Endometrium (tissue), 2 donors: ENCODE data around the gene ASPG.

Experiments used
- FAIRE-seq: peaks from 2 replicates; lab custom pipeline; 2012; peaks lifted over from hg19 to GRCh38; lab: Jason Lieb, UNC
- donor health status: control.
- donor health status: control.

Gene ASPG

GRCh38 chr14:104117341-104118005 is 32.0 kb downstream of the ASPG start:
- no peak for FAIRE-seq

- no peak for FAIRE-seq
Observed at GRCh38 chr14:104118006-104118844, 32.7 kb downstream of the ASPG start.

GRCh38 chr14:104119119-104119487 is 33.6 kb downstream of the ASPG start:
- FAIRE-seq: no peak

- FAIRE-seq: no peak
Observed at GRCh38 chr14:104119488-104120251, 34.2 kb downstream of the ASPG start.

- FAIRE-seq: no peak
Observed at GRCh38 chr14:104120281-104120741, 34.8 kb downstream of the ASPG start.

GRCh38 chr14:104121142-104121541 is 35.6 kb downstream of the ASPG start:
- no peak for FAIRE-seq

- no peak for FAIRE-seq
Observed at GRCh38 chr14:104123879-104124278, 38.4 kb downstream of the ASPG start.

GRCh38 chr14:104125011-104125410 is 39.5 kb downstream of the ASPG start:
- FAIRE-seq: no peak

- FAIRE-seq: no peak
Observed at GRCh38 chr14:104126753-104127152, 41.3 kb downstream of the ASPG start.

GRCh38 chr14:104128981-104129380 is 43.5 kb downstream of the ASPG start:
- no peak for FAIRE-seq

GRCh38 chr14:104129556-104129955 is 44.1 kb downstream of the ASPG start:
- FAIRE-seq: no peak

GRCh38 chr14:104130974-104131651 is 45.6 kb downstream of the ASPG start:
- no peak for FAIRE-seq

- no peak for FAIRE-seq
Observed at GRCh38 chr14:104131968-104132732, 46.6 kb downstream of the ASPG start.

- FAIRE-seq: no peak
Observed at GRCh38 chr14:104132981-104133380, 47.5 kb downstream of the ASPG start.

- no peak for FAIRE-seq
Observed at GRCh38 chr14:104133496-104133895, 48.0 kb downstream of the ASPG start.

GRCh38 chr14:104134061-104134965 is 48.8 kb downstream of the ASPG start:
- FAIRE-seq: no peak

- FAIRE-seq: no peak
Observed at GRCh38 chr14:104135121-104135903, 49.8 kb downstream of the ASPG start.

- no peak for FAIRE-seq
Observed at GRCh38 chr14:104135904-104136471, 50.5 kb downstream of the ASPG start.
